WTC11 (cell line): ENCODE measurements around the gene ITGAE. TPM values are rescaled to one million over a fixed set of nuclear protein-coding genes. Genes with fewer than 3 reads are reported as not detected.
"Not testable (repeated sequence)": the region's sequence is repeated elsewhere in the genome, so short reads cannot be mapped to it uniquely, and the experiment has no call there.

ENCODE experiments used
- ATAC-seq: fragments of 200-7000 bp; cut with Tn5 transposase; 2 replicates; pipeline ENCODE4 v1.10.0; 2021; ENCODE audit warnings: mild to moderate bottlenecking, moderate library complexity
- CTCF ChIA-PET: fragments of 300-600 bp; sonication (Branson Sonifier 250); formaldehyde crosslinking; loops from one replicate; lab custom pipeline; 2021; ENCODE audit warnings: antibody characterized with exemption; lab: Charles Lee
- POLR2A ChIA-PET: fragments of 350-600 bp; sonication (Branson Sonifier 250); formaldehyde crosslinking; loops from one replicate; lab custom pipeline; 2021; ENCODE audit warnings: antibody characterized with exemption; lab: Charles Lee
- DNase-seq: peaks from one replicate; pipeline ENCODE4 v3.0.0; 2021; ENCODE audit warnings: low spot score
- H3K27ac Mint-ChIP-seq: 2 replicates; pipeline ENCODE4 v1.8.0; 2021; ENCODE audit warnings: mixed read lengths
- H3K27me3 Mint-ChIP-seq: 2 replicates; pipeline ENCODE4 v1.8.0; 2021; ENCODE audit warnings: low read depth, mild to moderate bottlenecking, moderate library complexity, mixed read lengths
- H3K36me3 Mint-ChIP-seq: 2 replicates; pipeline ENCODE4 v1.8.0; 2021; ENCODE audit warnings: mixed read lengths
- H3K4me1 Mint-ChIP-seq: 2 replicates; pipeline ENCODE4 v1.8.0; 2022; ENCODE audit warnings: mixed read lengths
- H3K4me3 Mint-ChIP-seq: 2 replicates; pipeline ENCODE4 v1.8.0; 2021; ENCODE audit warnings: mild to moderate bottlenecking, moderate library complexity, mixed read lengths
- H3K9me3 Mint-ChIP-seq: 2 replicates; pipeline ENCODE4 v1.8.0; 2021; ENCODE audit warnings: mixed read lengths
- ATF2 ChIP-seq: sonication (generic); formaldehyde crosslinking; IDR thresholded peaks from 2 replicates; pipeline ENCODE4 v1.8.1; 2022; ENCODE audit warnings: low read depth, missing genetic modification reagents, borderline replicate concordance
- CTCF ChIP-seq: fragments of 200-600 bp; IDR thresholded peaks from 2 replicates; pipeline ENCODE4 v1.8.0; 2022; ENCODE audit warnings: antibody characterized with exemption
- GTF2I ChIP-seq: fragments of 250-450 bp; sonication (Bioruptor Pico); conservative IDR thresholded peaks from 2 replicates; pipeline ENCODE4 v1.4.0; 2021; ENCODE audit warnings: mild to moderate bottlenecking
- NFE2L1 ChIP-seq: sonication (generic); formaldehyde crosslinking; IDR thresholded peaks from 2 replicates; pipeline ENCODE4 v1.8.1; 2023; ENCODE audit warnings: missing genetic modification reagents
- NR1H2 ChIP-seq: sonication (generic); formaldehyde crosslinking; IDR thresholded peaks from 2 replicates; pipeline ENCODE4 v1.9.0; 2021; ENCODE audit warnings: mild to moderate bottlenecking, moderate library complexity, missing genetic modification reagents
- NR3C1 ChIP-seq: sonication (generic); formaldehyde crosslinking; conservative IDR thresholded peaks from 2 replicates; pipeline ENCODE4 v1.8.1; 2023; ENCODE audit warnings: low read depth, mild to moderate bottlenecking, missing genetic modification reagents
- OVOL2 ChIP-seq: fragments of 250-450 bp; sonication (Bioruptor Pico); IDR thresholded peaks from 2 replicates; pipeline ENCODE4 v1.9.0; 2021; ENCODE audit warnings: mild to moderate bottlenecking, borderline replicate concordance
- PRDM15 ChIP-seq: sonication (generic); formaldehyde crosslinking; IDR thresholded peaks from 2 replicates; pipeline ENCODE4 v1.8.0; 2022; ENCODE audit warnings: missing genetic modification reagents
- RORB ChIP-seq: fragments of 250-450 bp; sonication (Bioruptor Pico); IDR thresholded peaks from 2 replicates; pipeline ENCODE4 v1.9.0; 2021; ENCODE audit warnings: mild to moderate bottlenecking
- SP1 ChIP-seq: sonication (generic); formaldehyde crosslinking; conservative IDR thresholded peaks from 2 replicates; pipeline ENCODE4 v1.8.1; 2022; ENCODE audit warnings: missing genetic modification reagents
- STAT6 ChIP-seq: sonication (generic); formaldehyde crosslinking; conservative IDR thresholded peaks from 2 replicates; pipeline ENCODE4 v1.8.1; 2023; ENCODE audit warnings: mild to moderate bottlenecking, low read depth, missing genetic modification reagents, moderate library complexity
- TEAD4 ChIP-seq: sonication (generic); formaldehyde crosslinking; IDR thresholded peaks from 2 replicates; pipeline ENCODE4 v1.8.0; 2022; ENCODE audit warnings: mild to moderate bottlenecking, missing genetic modification reagents
- USF2 ChIP-seq: sonication (generic); formaldehyde crosslinking; IDR thresholded peaks from 2 replicates; pipeline ENCODE4 v1.8.1; 2023; ENCODE audit warnings: mild to moderate bottlenecking, missing genetic modification reagents, moderate library complexity
- ZBTB43 ChIP-seq: sonication (generic); formaldehyde crosslinking; IDR thresholded peaks from 2 replicates; pipeline ENCODE4 v1.8.1; 2023; ENCODE audit warnings: mild to moderate bottlenecking, missing genetic modification reagents
- ZMAT4 ChIP-seq: fragments of 250-450 bp; sonication (Bioruptor Pico); IDR thresholded peaks from 2 replicates; pipeline ENCODE4 v1.9.0; 2021; ENCODE audit warnings: mild to moderate bottlenecking
- ZNF121 ChIP-seq: sonication (generic); formaldehyde crosslinking; IDR thresholded peaks from 2 replicates; pipeline ENCODE4 v1.8.0; 2023; ENCODE audit warnings: missing genetic modification reagents
- ZNF317 ChIP-seq: sonication (generic); formaldehyde crosslinking; IDR thresholded peaks from 2 replicates; pipeline ENCODE4 v1.8.1; 2023; ENCODE audit warnings: low read depth, mild to moderate bottlenecking, moderate library complexity, missing genetic modification reagents, borderline replicate concordance
- total RNA-seq: library from RNA; stranded (reverse); gene quantifications from 3 replicates; pipeline ENCODE4 v1.2.3, GENCODE V29; 2021

The ITGAE gene
- total RNA-seq, 1 experiment from 2014 or later, result 19.5 TPM

GRCh38 chr17:3788200-3788599 lies 12.8 kb downstream of the ITGAE start:
- ATAC-seq (no peak), DNase-seq (no peak)
- ChIA-PET CTCF (interaction anchor here (3.4 kb wide), 1 partner anchor 50 kb away, joined by 15 read pairs; no protein-coding TSS in a partner anchor), POLR2A (no interaction called here)
- H3K27me3 Mint-ChIP-seq, result no peaks in the 10 kb centered on the region
- no peaks in the 10 kb centered on the region for H3K36me3 Mint-ChIP-seq
- no peak overlapping the region for H3K27ac Mint-ChIP-seq
- 0 out of 2 replicates have a peak, but pooled peaks cover 4% of the 10 kb centered on the region for H3K4me1 Mint-ChIP-seq
- H3K9me3 Mint-ChIP-seq, result peaks cover 13% of the 10 kb centered on the region
- no peak overlapping the region for H3K4me3 Mint-ChIP-seq
- TF ChIP-seq USF2 (CRISPR knock-in tag), result no peak
- TF ChIP-seq TEAD4 (CRISPR knock-in tag), result no peak
- no peak for TF ChIP-seq ZMAT4 (CRISPR knock-in tag)
- no peak for TF ChIP-seq ZNF317 (CRISPR knock-in tag)
- no peak for TF ChIP-seq NFE2L1 (CRISPR knock-in tag)
- TF ChIP-seq SP1 (CRISPR knock-in tag), result no peak
- no peak for TF ChIP-seq GTF2I (CRISPR knock-in tag)
- TF ChIP-seq PRDM15 (CRISPR knock-in tag), result no peak
- no peak for TF ChIP-seq STAT6
- TF ChIP-seq, all 79 proteins: peak for 0

GRCh38 chr17:3785323-3785722 lies 15.7 kb downstream of the ITGAE start:
- CTCF ChIA-PET, POLR2A ChIA-PET: not testable (repeated sequence)

GRCh38 chr17:3782751-3783150 lies 18.2 kb downstream of the ITGAE start:
- Mint-ChIP-seq H3K4me1 (no peaks in the 10 kb centered on the region), H3K27me3 (no peaks in the 10 kb centered on the region), H3K9me3 (peaks cover 8% of the 10 kb centered on the region), H3K36me3 (no peaks in the 10 kb centered on the region), H3K27ac (no peak overlapping the region), H3K4me3 (no peak overlapping the region)
- no peak for TF ChIP-seq OVOL2
- no peak for TF ChIP-seq RORB (CRISPR knock-in tag)
- TF ChIP-seq NR3C1 (CRISPR knock-in tag), result no peak
- DNase-seq, result no peak
- POLR2A ChIA-PET, result no interaction called here
- CTCF ChIA-PET, result interaction anchor here (0.9 to 1.5 kb wide), 2 partner anchors 47 to 48 kb away, joined by 3 read pairs; no protein-coding TSS in a partner anchor
- no peak for ATAC-seq

More at GRCh38 chr17:3785323-3785722, 15.7 kb downstream of the ITGAE start:
- not testable (repeated sequence) for H3K36me3 Mint-ChIP-seq, ATAC-seq, H3K4me3 Mint-ChIP-seq, H3K27me3 Mint-ChIP-seq, H3K27ac Mint-ChIP-seq, DNase-seq, H3K4me1 Mint-ChIP-seq
- H3K9me3 Mint-ChIP-seq, result peaks cover 13% of the 10 kb centered on the region

- no peak overlapping the region for H3K4me3 Mint-ChIP-seq
- ChIA-PET CTCF (interaction anchor here (0.9 to 1.5 kb wide), 2 partner anchors 44 to 63 kb away, joined by 4 to 7 read pairs; no protein-coding TSS in a partner anchor), POLR2A (no interaction called here)
- no peaks in the 10 kb centered on the region for H3K4me1 Mint-ChIP-seq
- ATAC-seq (no peak), DNase-seq (no peak)
- H3K27me3 Mint-ChIP-seq, result no peaks in the 10 kb centered on the region
- peaks cover 3% of the 10 kb centered on the region; the same call in 1 of the 2 replicates for H3K9me3 Mint-ChIP-seq
- no peaks in the 10 kb centered on the region for H3K36me3 Mint-ChIP-seq
- no peak overlapping the region for H3K27ac Mint-ChIP-seq
- TF ChIP-seq TEAD4 (CRISPR knock-in tag), result no peak
- TF ChIP-seq GTF2I (CRISPR knock-in tag), result no peak
- no peak for TF ChIP-seq NR1H2 (CRISPR knock-in tag)
- TF ChIP-seq ATF2 (CRISPR knock-in tag), result no peak
- no peak for TF ChIP-seq CTCF
- no peak for TF ChIP-seq NFE2L1 (CRISPR knock-in tag)
- no peak for TF ChIP-seq ZBTB43 (CRISPR knock-in tag)
- TF ChIP-seq ZNF121 (CRISPR knock-in tag), result no peak
These were observed 20.0 kb downstream of the ITGAE start for GRCh38 chr17:3780986-3781385.
